ENCODE data around the gene PDE6B. TPM values are rescaled to one million over a fixed set of nuclear protein-coding genes. Genes with fewer than 3 reads are reported as not detected.
A peak's percentile ranks its signal among the peaks of the same experiment; 100 is the strongest.

Gene PDE6B
- total and polyA plus RNA-seq, 4 donors: 2.7 to 24.6 (median 12.0) TPM

GRCh38 chr4:679629-680028, 54.3 kb downstream of the PDE6B start:
- ATAC-seq (ENCODE audit: insufficient read depth, low FRiP score): no peak
- H3K27ac ChIP-seq (ENCODE audit: low read depth in 1 of 2, low read length in 1 of 2): no peak overlapping the region
- H3K9ac ChIP-seq (ENCODE audit: insufficient read depth in 1 of 2, low read length in 2 of 2): no peak overlapping the region
- H3K36me3 ChIP-seq (ENCODE audit: control insufficient read depth in 4 of 4, insufficient read depth in 4 of 4, low read length in 4 of 4): no peaks in the 10 kb centered on the region
- no peak for DNase-seq
- peaks cover 0 to 22% (median 17%) of the 10 kb centered on the region in 5 donors for H3K4me1 ChIP-seq (ENCODE audit: control insufficient read depth in 5 of 5, insufficient read depth in 5 of 5, low read length in 5 of 5)
- no peaks in the 10 kb centered on the region for H3K9me3 ChIP-seq (ENCODE audit: control insufficient read depth in 4 of 4, insufficient read depth in 3 of 4, low read length in 3 of 4)
- no peaks in the 10 kb centered on the region for H3K27me3 ChIP-seq (ENCODE audit: control insufficient read depth in 3 of 3, insufficient read depth in 3 of 3, low read length in 2 of 3)
- 85 to 89% methylated on average over 11 of the region's 11 CpGs for WGBS, 2 donors
- no peak for TF ChIP-seq CTCF (IDR thresholded peaks at IDR 0.05; ENCODE audit: control extremely low read depth, extremely low read depth)
- no peak overlapping the region for H3K4me3 ChIP-seq

- peaks cover 0 to 20% (median 13%) of the 10 kb centered on the region in 5 donors for H3K4me1 ChIP-seq (ENCODE audit: control insufficient read depth in 5 of 5, insufficient read depth in 5 of 5, low read length in 5 of 5)
- H3K4me3 ChIP-seq: no peak overlapping the region
- ATAC-seq (ENCODE audit: insufficient read depth, low FRiP score) (no peak), DNase-seq (no peak)
- H3K9ac ChIP-seq (ENCODE audit: insufficient read depth in 1 of 2, low read length in 2 of 2): no peak overlapping the region
- no peaks in the 10 kb centered on the region for H3K36me3 ChIP-seq (ENCODE audit: control insufficient read depth in 4 of 4, insufficient read depth in 4 of 4, low read length in 4 of 4)
- TF ChIP-seq CTCF (IDR thresholded peaks at IDR 0.05; ENCODE audit: control extremely low read depth, extremely low read depth): no peak
- no peak overlapping the region for H3K27ac ChIP-seq (ENCODE audit: low read depth in 1 of 2, low read length in 1 of 2)
- H3K27me3 ChIP-seq (ENCODE audit: control insufficient read depth in 3 of 3, insufficient read depth in 3 of 3, low read length in 2 of 3): no peaks in the 10 kb centered on the region
- H3K9me3 ChIP-seq (ENCODE audit: control insufficient read depth in 4 of 4, insufficient read depth in 3 of 4, low read length in 3 of 4): no peaks in the 10 kb centered on the region
- WGBS, 2 donors: 79 to 89% methylated on average over 9 of the region's 9 CpGs
These were observed 54.7 kb downstream of the PDE6B start for GRCh38 chr4:680091-680490.

GRCh38 chr4:680551-680927, 55.2 kb downstream of the PDE6B start:
- peak; percentile 4 for ATAC-seq (ENCODE audit: insufficient read depth, low FRiP score)

More at GRCh38 chr4:680551-680927, 55.2 kb downstream of the PDE6B start:
- no peak overlapping the region for H3K27ac ChIP-seq (ENCODE audit: low read depth in 1 of 2, low read length in 1 of 2)
- no peak overlapping the region for H3K4me3 ChIP-seq
- WGBS, 2 donors: 42 to 72% methylated on average over 17 of the region's 17 CpGs
- H3K9me3 ChIP-seq (ENCODE audit: control insufficient read depth in 4 of 4, insufficient read depth in 3 of 4, low read length in 3 of 4): no peaks in the 10 kb centered on the region
- H3K4me1 ChIP-seq (ENCODE audit: control insufficient read depth in 5 of 5, insufficient read depth in 5 of 5, low read length in 5 of 5): peaks cover 0 to 16% (median 11%) of the 10 kb centered on the region in 5 donors
- DNase-seq: no peak
- H3K9ac ChIP-seq (ENCODE audit: insufficient read depth in 1 of 2, low read length in 2 of 2): no peak overlapping the region
- H3K36me3 ChIP-seq (ENCODE audit: control insufficient read depth in 4 of 4, insufficient read depth in 4 of 4, low read length in 4 of 4): no peaks in the 10 kb centered on the region
- no peak for TF ChIP-seq CTCF (IDR thresholded peaks at IDR 0.05; ENCODE audit: control extremely low read depth, extremely low read depth)
- H3K27me3 ChIP-seq (ENCODE audit: control insufficient read depth in 3 of 3, insufficient read depth in 3 of 3, low read length in 2 of 3): no peaks in the 10 kb centered on the region
